KMS-11 (cell line): ENCODE data around the gene RPS6KA2.
"Not testable (repeated sequence)": the region's sequence is repeated elsewhere in the genome, so short reads cannot be mapped to it uniquely, and the experiment has no call there.

Experiments used
- H2AFZ ChIP-seq: fragments of 200-600 bp; sonication (generic); 2 replicates; pipeline ENCODE4 v1.6.1; 2016; ENCODE audit warnings: antibody characterized with exemption, mixed run types, low read depth
- H3K27ac ChIP-seq: fragments of 200-600 bp; sonication (generic); 2 replicates; pipeline ENCODE4 v1.6.1; 2016; ENCODE audit warnings: mild to moderate bottlenecking, mixed run types
- H3K27me3 ChIP-seq: fragments of 200-600 bp; sonication (generic); 2 replicates; pipeline ENCODE4 v1.6.1; 2017; ENCODE audit warnings: mild to moderate bottlenecking, low read depth, mixed run types, moderate library complexity; ENCODE audit not compliant: insufficient read depth
- H3K36me3 ChIP-seq: fragments of 200-600 bp; sonication (generic); 2 replicates; pipeline ENCODE4 v1.6.1; 2017; ENCODE audit warnings: mild to moderate bottlenecking, mixed run types; ENCODE audit not compliant: insufficient read depth
- H3K4me1 ChIP-seq: fragments of 200-600 bp; sonication (generic); 2 replicates; pipeline ENCODE4 v1.6.1; 2016; ENCODE audit warnings: mild to moderate bottlenecking, low read depth, mixed run types; ENCODE audit not compliant: poor library complexity, severe bottlenecking
- H3K4me2 ChIP-seq: fragments of 200-600 bp; sonication (generic); 2 replicates; pipeline ENCODE4 v1.7.0; 2016; ENCODE audit warnings: mild to moderate bottlenecking, mixed run types
- H3K4me3 ChIP-seq: fragments of 200-600 bp; sonication (generic); IDR thresholded peaks from 2 replicates; pipeline ENCODE4 v1.6.1; 2017; ENCODE audit warnings: low read depth, low read length, mixed read lengths; ENCODE audit not compliant: insufficient read depth
- H3K79me2 ChIP-seq: fragments of 200-600 bp; sonication (generic); 2 replicates; pipeline ENCODE4 v1.6.1; 2016; ENCODE audit warnings: low read depth, mixed run types; ENCODE audit not compliant: insufficient read depth
- H3K9ac ChIP-seq: fragments of 200-600 bp; sonication (generic); 2 replicates; pipeline ENCODE4 v1.6.1; 2016; ENCODE audit warnings: mild to moderate bottlenecking, mixed run types
- H4K20me1 ChIP-seq: fragments of 200-600 bp; sonication (generic); 2 replicates; pipeline ENCODE4 v1.6.1; 2016; ENCODE audit warnings: mild to moderate bottlenecking, mixed run types; ENCODE audit not compliant: insufficient read depth
- TF ChIP-seq, protein P1 (sequence below): fragments of 200-600 bp; sonication (generic); conservative IDR thresholded peaks from 2 replicates; pipeline ENCODE4 v1.6.1; 2017; ENCODE audit warnings: low read depth, mild to moderate bottlenecking, antibody characterized with exemption, low read length, moderate library complexity, mixed read lengths

The RPS6KA2 gene

DNA sequence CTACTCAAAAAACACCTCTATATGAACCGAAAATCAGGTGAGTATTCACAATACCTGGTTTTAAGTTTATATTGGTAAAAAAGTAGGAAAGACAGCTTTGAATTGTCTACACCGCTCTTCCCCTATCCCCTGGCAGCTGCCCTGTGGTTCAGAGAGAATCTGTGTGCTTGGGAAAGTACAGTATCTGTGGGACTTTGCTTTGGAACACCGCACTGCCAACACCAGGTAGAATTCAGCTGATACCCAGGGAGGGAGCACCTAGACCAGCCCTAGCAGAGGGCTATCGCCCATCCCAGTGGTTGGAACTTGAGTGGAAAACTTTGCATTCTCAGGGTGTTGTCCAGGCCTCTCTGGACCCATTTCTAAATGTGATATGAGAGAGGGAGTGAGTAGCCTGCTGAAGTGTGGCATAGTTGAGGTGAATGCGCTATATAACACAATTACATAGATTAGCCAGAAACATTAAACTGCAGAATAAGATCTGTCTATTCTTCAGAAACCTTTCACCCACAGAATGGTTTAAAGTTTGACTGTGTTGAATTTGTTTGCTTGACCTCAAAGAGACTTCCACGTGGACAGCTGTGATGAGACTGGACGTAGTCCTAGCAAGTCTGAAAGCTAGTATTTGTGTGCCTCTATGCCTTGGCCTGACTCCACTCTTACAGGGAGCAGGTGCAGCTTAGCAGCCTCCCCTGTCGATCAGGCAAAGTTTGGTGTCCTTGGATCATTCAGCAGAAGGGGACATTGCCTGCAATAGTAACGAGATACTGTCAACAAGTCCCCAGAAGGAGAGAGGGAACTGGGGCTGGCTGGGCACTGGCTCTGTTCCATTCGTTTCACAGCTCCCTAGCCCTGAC is 232.8 kb downstream of the RPS6KA2 start:
- Histone ChIP-seq H3K27ac (no peak overlapping the region), H3K9ac (no peak overlapping the region), H3K27me3 (no peaks in the 10 kb centered on the region), H3K4me1 (no peaks in the 10 kb centered on the region), H3K4me2 (no peak overlapping the region), H3K4me3 (no peak overlapping the region), H4K20me1 (no peaks in the 10 kb centered on the region), H3K36me3 (no peaks in the 10 kb centered on the region), H3K79me2 (no peaks in the 10 kb centered on the region), H2AFZ (no peak overlapping the region)
- TF ChIP-seq, protein P1, sequence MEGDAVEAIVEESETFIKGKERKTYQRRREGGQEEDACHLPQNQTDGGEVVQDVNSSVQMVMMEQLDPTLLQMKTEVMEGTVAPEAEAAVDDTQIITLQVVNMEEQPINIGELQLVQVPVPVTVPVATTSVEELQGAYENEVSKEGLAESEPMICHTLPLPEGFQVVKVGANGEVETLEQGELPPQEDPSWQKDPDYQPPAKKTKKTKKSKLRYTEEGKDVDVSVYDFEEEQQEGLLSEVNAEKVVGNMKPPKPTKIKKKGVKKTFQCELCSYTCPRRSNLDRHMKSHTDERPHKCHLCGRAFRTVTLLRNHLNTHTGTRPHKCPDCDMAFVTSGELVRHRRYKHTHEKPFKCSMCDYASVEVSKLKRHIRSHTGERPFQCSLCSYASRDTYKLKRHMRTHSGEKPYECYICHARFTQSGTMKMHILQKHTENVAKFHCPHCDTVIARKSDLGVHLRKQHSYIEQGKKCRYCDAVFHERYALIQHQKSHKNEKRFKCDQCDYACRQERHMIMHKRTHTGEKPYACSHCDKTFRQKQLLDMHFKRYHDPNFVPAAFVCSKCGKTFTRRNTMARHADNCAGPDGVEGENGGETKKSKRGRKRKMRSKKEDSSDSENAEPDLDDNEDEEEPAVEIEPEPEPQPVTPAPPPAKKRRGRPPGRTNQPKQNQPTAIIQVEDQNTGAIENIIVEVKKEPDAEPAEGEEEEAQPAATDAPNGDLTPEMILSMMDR: no peak

DNA sequence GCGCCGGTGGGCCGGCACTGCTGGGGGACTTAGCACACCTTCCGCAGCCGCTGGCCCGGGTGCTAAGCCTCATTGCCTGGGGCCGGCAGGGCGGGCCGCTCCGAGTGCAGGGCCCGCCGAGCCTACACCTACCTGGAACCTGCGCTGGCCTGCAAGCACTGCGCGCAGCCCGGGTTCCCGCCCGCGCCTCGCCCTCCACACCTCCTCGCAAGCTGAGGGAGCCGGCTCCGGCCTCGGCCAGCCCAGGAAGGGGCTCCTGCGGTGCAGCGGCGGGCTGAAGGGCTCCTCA is 233.6 kb downstream of the RPS6KA2 start:
- Histone ChIP-seq H4K20me1 (no peaks in the 10 kb centered on the region), H3K4me3 (no peak overlapping the region), H3K27ac (no peak overlapping the region), H3K4me1 (no peaks in the 10 kb centered on the region), H3K36me3 (no peaks in the 10 kb centered on the region), H3K79me2 (no peaks in the 10 kb centered on the region), H2AFZ (no peak overlapping the region), H3K4me2 (no peak overlapping the region), H3K9ac (no peak overlapping the region), H3K27me3 (no peaks in the 10 kb centered on the region)
- TF ChIP-seq, protein P1: no peak

DNA sequence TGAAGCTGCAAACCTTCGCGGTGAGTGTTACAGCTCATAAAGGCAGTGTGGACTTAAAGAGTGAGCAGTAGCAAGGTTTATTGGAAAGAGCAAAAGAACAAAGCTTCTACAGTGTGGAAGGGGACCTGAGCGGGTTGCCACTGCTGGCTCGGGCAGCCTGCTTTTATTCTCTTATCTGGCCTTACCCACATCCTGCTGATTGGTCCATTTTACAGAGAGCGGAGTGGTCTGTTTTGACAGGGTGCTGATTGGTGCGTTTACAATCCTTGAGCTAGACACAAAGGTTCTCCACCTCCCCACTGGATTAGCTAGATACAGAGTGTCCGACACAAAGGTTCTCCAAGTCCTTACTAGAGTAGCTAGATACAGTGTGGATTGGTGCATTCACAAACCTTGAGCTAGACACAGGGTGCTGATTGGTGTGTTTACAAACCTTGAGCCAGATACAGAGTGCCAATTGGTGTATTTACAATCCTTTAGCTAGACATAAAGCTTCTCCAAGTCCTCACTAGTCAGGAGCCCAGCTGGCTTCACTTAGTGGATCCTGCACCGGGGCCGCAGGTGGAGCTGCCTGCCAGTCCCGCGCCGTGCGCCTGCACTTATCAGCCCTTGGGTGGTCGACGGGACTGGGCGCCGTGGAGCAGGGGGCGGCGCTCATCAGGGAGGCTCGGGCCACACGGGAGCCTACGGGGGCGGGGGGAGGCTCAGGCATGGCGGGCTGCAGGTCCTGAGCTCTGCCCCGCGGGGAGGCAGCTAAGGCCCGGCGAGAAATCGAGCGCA is 234.1 kb downstream of the RPS6KA2 start:
- H3K27me3 ChIP-seq, H4K20me1 ChIP-seq, H3K27ac ChIP-seq, H3K79me2 ChIP-seq, H3K36me3 ChIP-seq, H3K4me3 ChIP-seq, H3K9ac ChIP-seq, H3K4me1 ChIP-seq, H3K4me2 ChIP-seq, H2AFZ ChIP-seq: not testable (repeated sequence)

DNA sequence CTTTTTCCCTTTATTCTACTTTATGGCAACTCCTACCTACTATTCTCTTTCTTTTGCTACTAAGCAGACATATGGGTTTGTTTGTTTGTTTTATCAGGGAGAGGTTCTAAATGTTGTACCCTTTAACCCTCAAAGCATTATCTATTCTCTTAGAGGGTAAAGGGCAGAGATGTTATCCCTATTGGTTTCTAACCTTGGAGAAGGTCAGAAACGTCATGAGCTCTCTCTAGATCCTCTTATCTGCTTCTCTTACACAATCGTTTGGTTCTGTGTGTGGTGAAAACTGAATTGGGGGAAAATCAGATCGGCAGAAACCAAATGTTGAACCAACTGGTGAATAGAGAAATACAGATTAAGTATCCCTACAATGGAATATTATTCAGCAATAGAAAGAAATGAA is 237.9 kb downstream of the RPS6KA2 start:
- no peak overlapping the region for H3K4me2 ChIP-seq
- H2AFZ ChIP-seq: no peak overlapping the region
- no peaks in the 10 kb centered on the region for H4K20me1 ChIP-seq
- no peaks in the 10 kb centered on the region for H3K79me2 ChIP-seq
- no peak overlapping the region for H3K9ac ChIP-seq
- no peak overlapping the region for H3K27ac ChIP-seq
- no peaks in the 10 kb centered on the region for H3K27me3 ChIP-seq
- H3K4me3 ChIP-seq: no peak overlapping the region
- H3K36me3 ChIP-seq: no peaks in the 10 kb centered on the region
- TF ChIP-seq, protein P1: no peak
- H3K4me1 ChIP-seq: peaks cover 4% of the 10 kb centered on the region
